Stimulated activated CD8-positive, alpha-beta memory T cell treated with anti-CD3 and anti-CD28 coated beads, Interleukin-2, amount 100 ng/mL, for 48 hours (primary cell): ENCODE results near the gene ZNF536.

Experiments
- DNase-seq, 2 donors: peaks; one replicate each; pipeline ENCODE4 v3.0.0-alpha.2; 2020; ENCODE audit warnings: low read depth in 2 of 2

The ZNF536 gene

GRCh38 chr19:30363073-30363472 is 9.1 kb upstream of the ZNF536 start:
- no peak for DNase-seq

- no peak for DNase-seq
Measured at GRCh38 chr19:30364866-30365800, 7.1 kb upstream of the ZNF536 start.

- no peak for DNase-seq
Measured at GRCh38 chr19:30366282-30366681, 5.9 kb upstream of the ZNF536 start.

GRCh38 chr19:30367006-30367405 is 5.2 kb upstream of the ZNF536 start:
- DNase-seq: no peak

GRCh38 chr19:30367421-30367820 is 4.8 kb upstream of the ZNF536 start:
- no peak for DNase-seq

- DNase-seq: no peak
Measured at GRCh38 chr19:30369833-30370232, 2.4 kb upstream of the ZNF536 start.

GRCh38 chr19:30371161-30371836 is 885 bp upstream of the ZNF536 start:
- DNase-seq: no peak

GRCh38 chr19:30373593-30373992 is 1.4 kb downstream of the ZNF536 start:
- DNase-seq: no peak

GRCh38 chr19:30374539-30374864 is 2.3 kb downstream of the ZNF536 start:
- DNase-seq: no peak

- DNase-seq: no peak
Measured at GRCh38 chr19:30374865-30375552, 2.8 kb downstream of the ZNF536 start.

GRCh38 chr19:30375553-30376031 is 3.4 kb downstream of the ZNF536 start:
- no peak for DNase-seq

GRCh38 chr19:30376272-30376671 is 4.1 kb downstream of the ZNF536 start:
- DNase-seq: no peak

GRCh38 chr19:30376826-30377425 is 4.7 kb downstream of the ZNF536 start:
- DNase-seq: no peak

- no peak for DNase-seq
Measured at GRCh38 chr19:30378701-30379100, 6.5 kb downstream of the ZNF536 start.

- DNase-seq: no peak
Measured at GRCh38 chr19:30379841-30380610, 7.8 kb downstream of the ZNF536 start.

- no peak for DNase-seq
Measured at GRCh38 chr19:30381366-30381765, 9.2 kb downstream of the ZNF536 start.

GRCh38 chr19:30385174-30385573 is 13.0 kb downstream of the ZNF536 start:
- no peak for DNase-seq

GRCh38 chr19:30385666-30386065 is 13.5 kb downstream of the ZNF536 start:
- no peak for DNase-seq

- DNase-seq: no peak
Measured at GRCh38 chr19:30386551-30387143, 14.5 kb downstream of the ZNF536 start.

- no peak for DNase-seq
Measured at GRCh38 chr19:30387311-30388115, 15.3 kb downstream of the ZNF536 start.
